GM21526 (cell line): ENCODE results near the gene FAM98B.

ENCODE experiments used
- ATAC-seq: cut with Tn5 transposase; IDR thresholded peaks from one replicate; pipeline ENCODE4 v1.9.1; 2021; ENCODE audit warnings: moderate library complexity; ENCODE audit not compliant: unreplicated experiment, low FRiP score

FAM98B gene

DNA sequence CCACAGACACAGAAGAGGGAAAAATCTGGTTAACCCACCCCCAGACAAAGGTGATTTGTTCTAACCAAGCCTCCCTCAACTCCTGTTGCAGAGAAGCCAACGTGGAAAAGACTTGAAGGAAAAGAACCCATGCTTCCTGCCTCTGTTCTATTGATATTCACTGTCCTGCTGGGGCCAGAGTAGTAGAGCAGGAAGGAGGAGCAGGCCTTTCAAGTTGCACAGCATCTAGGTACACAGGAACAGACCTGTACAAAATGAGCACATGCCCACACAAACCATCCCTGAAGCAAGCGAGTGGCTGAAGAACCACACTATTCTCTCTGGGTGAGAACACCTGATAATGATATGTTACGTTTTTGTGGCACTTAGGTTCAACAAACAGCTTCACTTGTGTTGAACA is 80.8 kb downstream of the FAM98B start:
- ATAC-seq: no peak

DNA sequence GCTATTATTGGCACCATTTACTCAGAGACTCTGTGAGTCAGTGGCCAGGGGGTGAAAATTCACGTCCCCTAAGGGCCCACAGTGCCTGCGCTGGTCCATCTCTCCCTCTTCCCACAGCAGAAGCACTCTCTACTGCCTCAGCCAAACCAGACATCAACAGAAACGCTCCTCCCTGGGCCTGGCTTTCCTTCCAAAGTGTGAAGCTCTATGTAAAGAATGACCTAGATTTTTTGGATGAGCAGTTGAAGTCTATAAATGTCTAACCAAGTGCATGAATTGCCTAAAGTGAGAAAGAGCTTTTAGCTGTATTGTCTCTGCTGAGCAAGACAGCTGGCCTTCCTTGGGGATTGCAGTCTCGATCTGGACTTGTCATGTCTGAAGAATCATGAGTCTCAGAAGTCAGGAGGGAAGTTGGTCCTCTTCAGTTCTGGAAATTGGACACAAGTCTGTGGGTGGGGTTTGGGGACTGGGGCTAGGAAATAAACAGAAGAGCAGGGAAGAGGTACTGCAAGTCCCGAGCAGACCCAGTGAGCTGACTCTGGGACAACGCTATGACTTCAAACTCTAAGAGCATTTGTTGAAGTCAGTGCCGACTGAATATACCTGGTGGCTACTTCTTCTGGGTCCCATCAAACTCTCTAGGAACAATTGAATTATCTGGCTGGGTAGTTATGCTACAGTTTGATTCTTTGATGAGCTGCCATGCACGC is 81.7 kb downstream of the FAM98B start:
- ATAC-seq: no peak

DNA sequence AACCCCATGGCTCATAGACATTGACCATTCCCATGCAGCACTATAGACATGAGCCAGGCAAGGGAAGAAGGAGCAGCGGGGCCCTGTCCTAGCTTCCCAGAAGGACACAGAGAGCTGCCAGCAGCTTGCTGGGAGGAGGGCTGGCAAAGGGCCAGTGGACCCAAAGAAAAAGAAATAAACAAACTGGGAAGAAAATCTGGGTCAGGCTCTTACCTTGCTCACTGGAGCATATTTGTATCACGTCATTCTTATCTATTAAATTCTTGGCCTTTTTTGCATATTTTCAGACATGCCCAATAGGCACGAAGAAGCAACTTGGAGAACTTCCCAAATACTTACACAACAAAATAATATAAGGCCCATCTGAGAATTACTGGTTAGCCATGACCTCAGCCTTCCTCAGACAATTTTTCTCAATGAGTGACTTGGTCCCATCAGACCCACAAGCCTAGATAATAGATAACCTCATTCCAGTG is 82.3 kb downstream of the FAM98B start:
- ATAC-seq: no peak
